Measurements from ENCODE around the gene CNIH1. TPM values are rescaled to one million over a fixed set of nuclear protein-coding genes. Genes with fewer than 3 reads are reported as not detected.
"Not testable (repeated sequence)": the region's sequence is repeated elsewhere in the genome, so short reads cannot be mapped to it uniquely, and the experiment has no call there.

Gene CNIH1
- total RNA-seq, 4 donors from 2014 or later = 95.1 to 204 (median 164) TPM

- intact Hi-C loops (cut with DNase I) = no loop called here
- H3K9me3 ChIP-seq = no peaks in the 10 kb centered on the region
Measured at GRCh38 chr14:54420478-54421142, 20.6 kb downstream of the CNIH1 start.

GRCh38 chr14:54411371-54411770 is 29.8 kb downstream of the CNIH1 start:
- no peak overlapping the region for H3K27ac ChIP-seq
- intact Hi-C loops (cut with DNase I) = no loop called here
- H3K4me3 ChIP-seq = no peak overlapping the region
- no peak for TF ChIP-seq CTCF (IDR thresholded peaks at IDR 0.05)
- TF ChIP-seq POLR2A (IDR thresholded peaks at IDR 0.05) = no peak
- 98 to 100% methylated on average over 3 of the region's 3 CpGs for WGBS, 2 donors
- no peaks in the 10 kb centered on the region for H3K4me1 ChIP-seq
- DNase-seq = no peak
- peaks cover 0 to 8% (median 0%) of the 10 kb centered on the region in 3 donors for H3K36me3 ChIP-seq
- H3K9me3 ChIP-seq = no peaks in the 10 kb centered on the region
- H3K27me3 ChIP-seq = no peaks in the 10 kb centered on the region

More at GRCh38 chr14:54420478-54421142, 20.6 kb downstream of the CNIH1 start:
- H3K36me3 ChIP-seq = peaks cover 0 to 30% (median 0%) of the 10 kb centered on the region in 3 donors
- no peak overlapping the region for H3K4me3 ChIP-seq
- no peaks in the 10 kb centered on the region for H3K27me3 ChIP-seq
- H3K27ac ChIP-seq = no peak overlapping the region
- H3K4me1 ChIP-seq = peaks cover 0 to 6% (median 4%) of the 10 kb centered on the region in 3 donors
- no peak for DNase-seq
- WGBS, 2 donors = 44 to 47% methylated on average over 7 of the region's 7 CpGs
- peak in 4 of 6 experiments; percentile 31 to 54 (median 46) for TF ChIP-seq CTCF (IDR thresholded peaks at IDR 0.05)
- no peak for TF ChIP-seq POLR2A (IDR thresholded peaks at IDR 0.05)

- H3K9me3 ChIP-seq = no peaks in the 10 kb centered on the region
- peaks cover 0 to 8% (median 0%) of the 10 kb centered on the region in 3 donors for H3K36me3 ChIP-seq
- DNase-seq = no peak
- no peaks in the 10 kb centered on the region for H3K4me1 ChIP-seq
- 89 to 100% methylated on average over 1 of the region's 1 CpG for whole genome bisulfite sequencing, 2 donors
- no peak overlapping the region for H3K27ac ChIP-seq
- intact Hi-C loops (cut with DNase I) = no loop called here
- H3K27me3 ChIP-seq = no peaks in the 10 kb centered on the region
- H3K4me3 ChIP-seq = no peak overlapping the region
- TF ChIP-seq POLR2A (IDR thresholded peaks at IDR 0.05) (no peak), CTCF (IDR thresholded peaks at IDR 0.05) (no peak)
Measured at GRCh38 chr14:54410215-54410614, 31.0 kb downstream of the CNIH1 start.

GRCh38 chr14:54403401-54404005 is 37.7 kb downstream of the CNIH1 start:
- whole genome bisulfite sequencing, 2 donors = 79 to 86% methylated on average over 6 of the region's 6 CpGs
- H3K4me1 ChIP-seq; H3K36me3 ChIP-seq; H3K27me3 ChIP-seq; DNase-seq; H3K9me3 ChIP-seq; H3K4me3 ChIP-seq; intact Hi-C loops (cut with DNase I); H3K27ac ChIP-seq: not testable (repeated sequence)

GRCh38 chr14:54399560-54399959 is 41.6 kb downstream of the CNIH1 start:
- H3K27ac ChIP-seq = no peak overlapping the region
- WGBS, 2 donors = 50 to 59% methylated on average over 2 of the region's 2 CpGs
- no peaks in the 10 kb centered on the region for H3K9me3 ChIP-seq
- TF ChIP-seq CTCF (IDR thresholded peaks at IDR 0.05) (no peak), POLR2A (IDR thresholded peaks at IDR 0.05) (no peak)
- no peaks in the 10 kb centered on the region for H3K27me3 ChIP-seq
- intact Hi-C loops (cut with DNase I) = no loop called here
- H3K36me3 ChIP-seq = no peaks in the 10 kb centered on the region
- DNase-seq = no peak
- no peak overlapping the region for H3K4me3 ChIP-seq
- peaks cover 14 to 20% (median 16%) of the 10 kb centered on the region in 3 donors for H3K4me1 ChIP-seq
